Stimulated activated naive CD4-positive, alpha-beta T cell (primary cell): Measurements from ENCODE around the gene FGD4.
"Not testable (repeated sequence)": the region's sequence is repeated elsewhere in the genome, so short reads cannot be mapped to it uniquely, and the experiment has no call there.

ENCODE experiments used
- DNase-seq, 6 experiments: peaks; one replicate each; lab custom pipeline; 2025; lab: John Stamatoyannopoulos, UW

Gene FGD4

DNA sequence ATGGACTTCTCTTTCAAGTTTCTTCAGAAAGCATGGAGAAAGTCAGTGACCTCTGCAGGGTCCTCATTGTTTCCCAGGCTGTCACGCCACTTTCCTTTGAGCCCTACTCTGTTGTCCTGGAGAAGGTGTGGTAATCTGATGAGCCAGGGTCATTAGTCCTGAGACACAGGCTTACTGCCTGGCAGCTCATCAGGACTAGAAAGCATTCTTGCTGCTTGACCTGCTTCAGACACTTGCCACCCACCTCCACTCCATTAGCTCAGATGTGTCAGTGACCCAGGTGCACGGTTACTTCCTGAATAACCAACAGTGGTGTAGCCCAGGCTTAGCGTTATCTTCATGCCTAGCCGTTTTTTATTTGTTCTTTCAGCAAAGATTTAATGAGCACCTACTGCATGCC, 93.9 kb downstream of the FGD4 start:
- DNase-seq, result no peak

DNA sequence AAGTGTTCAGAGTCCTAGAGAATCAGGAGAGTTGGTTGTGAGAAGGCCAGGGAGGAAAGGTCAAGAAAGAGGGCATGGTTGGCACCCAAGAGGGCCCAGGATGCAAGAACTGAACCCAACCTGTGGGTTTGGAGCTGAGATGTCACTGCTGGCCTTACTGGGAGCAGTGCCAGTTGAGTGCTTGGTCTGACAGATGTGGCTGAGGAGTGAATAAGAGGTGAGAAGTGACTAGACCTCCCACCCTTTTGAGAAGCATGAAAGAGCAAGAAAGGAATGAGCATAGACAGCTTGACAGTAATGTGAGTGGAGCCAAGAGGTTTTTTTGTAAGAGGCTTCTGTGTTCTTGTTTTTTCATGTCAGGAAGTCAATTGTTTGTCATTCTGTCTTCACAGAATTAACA, 95.3 kb downstream of the FGD4 start:
- no peak for DNase-seq

DNA sequence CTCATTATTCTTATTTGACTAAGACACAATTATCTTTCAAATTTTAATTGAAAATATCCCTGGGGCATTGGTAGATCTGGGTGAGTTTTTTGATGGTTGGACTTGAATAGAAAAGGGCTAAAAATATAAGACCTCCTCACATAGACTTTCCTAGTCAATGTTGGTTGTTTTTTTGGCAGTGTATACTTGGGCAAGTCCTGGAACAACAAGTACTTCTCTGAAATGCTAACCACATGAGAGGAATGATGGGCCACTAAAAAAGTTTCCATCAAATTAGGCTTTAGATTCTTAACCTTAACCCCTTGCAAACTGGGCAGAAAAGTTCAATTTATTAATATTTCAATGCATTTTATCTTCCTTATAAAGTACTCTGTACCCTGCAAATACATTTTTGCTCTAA, 97.6 kb downstream of the FGD4 start:
- no peak for DNase-seq

DNA sequence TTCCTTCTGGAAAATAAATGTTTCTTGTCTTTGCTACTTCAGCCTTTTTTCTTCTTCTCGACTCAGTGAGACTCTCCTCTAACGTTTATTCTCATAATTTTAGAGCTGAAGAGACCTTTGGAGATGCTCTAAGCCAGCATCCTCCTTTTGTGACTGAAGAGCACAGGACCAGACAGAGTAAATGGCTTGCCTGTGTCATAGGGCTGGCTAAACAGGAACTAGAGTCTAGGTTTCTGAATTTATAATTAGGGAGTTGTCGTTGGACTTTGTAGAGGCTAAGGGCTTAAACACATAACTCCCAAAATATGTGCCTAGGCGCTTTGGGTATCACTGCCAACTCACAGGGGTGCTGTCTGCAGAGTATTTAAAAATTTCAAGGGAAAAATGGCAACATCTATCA, 98.5 kb downstream of the FGD4 start:
- DNase-seq, result no peak

DNA sequence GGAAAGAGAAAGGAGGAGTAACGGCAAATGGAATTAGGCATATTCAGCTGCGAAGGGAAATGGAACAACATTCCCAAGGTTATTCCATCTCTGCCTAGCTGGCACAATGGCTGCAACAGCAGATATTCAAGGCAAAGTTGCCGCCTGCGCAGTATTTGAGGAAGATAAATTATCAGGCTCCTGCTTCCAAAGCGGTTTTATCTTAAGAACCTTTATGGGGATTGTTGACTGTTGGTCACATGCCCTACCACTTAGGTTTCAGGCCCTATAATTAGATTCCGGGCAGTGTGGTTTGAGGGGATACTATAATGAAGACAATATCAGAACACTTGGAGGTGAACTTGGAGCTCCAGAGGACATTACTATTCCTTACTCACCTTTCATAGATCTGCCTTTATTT, 99.7 kb downstream of the FGD4 start:
- no peak for DNase-seq

DNA sequence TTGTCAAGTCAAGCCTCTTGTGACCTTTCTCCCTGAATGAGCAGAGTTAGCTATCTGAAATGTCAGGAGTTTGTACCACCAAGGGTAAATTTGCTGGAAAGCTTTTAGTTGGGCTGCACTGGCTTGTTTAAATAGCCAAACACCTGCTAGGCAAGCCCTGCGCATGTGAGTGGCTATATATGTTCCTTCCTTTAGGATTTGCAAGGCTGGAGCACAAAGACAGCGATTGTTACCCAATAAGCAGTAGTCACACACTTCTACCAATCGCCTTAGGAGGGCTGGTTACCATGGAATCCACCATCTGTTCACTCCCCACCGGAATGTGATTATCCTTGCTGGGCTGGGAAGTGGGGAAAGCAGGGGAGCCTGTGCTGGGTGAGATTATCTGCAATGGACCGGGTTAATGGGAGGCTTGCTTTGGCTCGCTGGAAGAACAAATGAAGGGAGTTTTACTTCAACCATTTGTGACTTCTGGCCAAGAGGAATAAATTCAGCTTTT, 102.5 kb downstream of the FGD4 start:
- DNase-seq, result no peak

DNA sequence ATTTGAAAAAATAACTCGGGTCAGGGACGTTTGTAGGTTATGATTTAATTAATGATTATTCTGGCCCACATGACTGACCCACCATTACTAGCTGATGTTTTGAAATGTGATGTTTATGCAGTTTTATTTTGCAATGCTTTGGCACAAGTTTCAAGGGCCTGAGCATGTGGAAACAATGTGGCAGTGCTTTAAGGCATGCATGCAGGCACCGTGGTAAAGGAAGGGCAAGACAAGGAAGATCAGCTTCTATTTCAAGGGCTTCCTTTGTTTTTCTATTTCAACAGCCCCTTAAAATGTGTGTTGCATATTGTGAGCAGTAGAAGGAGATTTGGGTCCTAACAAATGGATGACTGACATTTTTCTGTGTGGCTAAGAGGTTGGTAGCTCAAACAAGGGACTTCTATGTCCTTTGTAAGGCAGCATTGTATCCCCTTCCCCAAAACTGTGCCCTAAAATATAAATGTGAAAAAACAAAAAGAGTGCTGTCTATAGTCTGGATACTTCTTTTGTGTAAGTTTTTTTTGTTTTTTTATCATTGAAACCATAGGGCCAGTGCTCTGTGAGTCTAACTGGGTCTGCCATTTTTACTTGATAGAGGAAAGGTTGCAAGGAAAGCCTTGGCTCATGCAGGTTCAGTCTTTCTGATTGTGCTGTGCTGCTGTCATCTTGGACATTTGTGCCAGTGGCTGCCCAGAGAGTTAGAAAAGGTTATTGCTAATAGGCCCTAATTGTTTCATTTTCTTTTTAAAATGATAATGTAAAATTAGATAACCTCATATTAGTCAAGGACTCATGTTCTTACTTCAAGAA, 103.5 kb downstream of the FGD4 start:
- DNase-seq, result no peak

DNA sequence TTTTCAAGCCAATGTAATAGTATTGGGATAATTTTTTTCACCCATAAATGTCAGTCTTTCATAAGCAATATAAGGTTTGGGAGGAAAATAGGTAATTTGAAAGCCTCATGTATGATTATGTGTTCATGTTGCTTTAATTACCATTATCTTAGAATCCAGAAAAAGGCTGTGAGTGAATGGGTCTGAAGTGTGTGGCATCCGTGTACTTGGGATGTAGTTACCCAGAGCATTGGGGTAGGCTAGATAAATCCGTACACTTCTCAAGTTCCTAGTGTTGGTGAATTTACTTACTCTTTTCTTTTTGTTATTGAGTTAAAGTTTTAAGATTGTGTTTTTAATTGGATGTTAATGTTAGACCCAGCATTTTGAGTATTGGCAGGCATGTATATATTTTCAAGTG, 104.4 kb downstream of the FGD4 start:
- DNase-seq, result no peak

DNA sequence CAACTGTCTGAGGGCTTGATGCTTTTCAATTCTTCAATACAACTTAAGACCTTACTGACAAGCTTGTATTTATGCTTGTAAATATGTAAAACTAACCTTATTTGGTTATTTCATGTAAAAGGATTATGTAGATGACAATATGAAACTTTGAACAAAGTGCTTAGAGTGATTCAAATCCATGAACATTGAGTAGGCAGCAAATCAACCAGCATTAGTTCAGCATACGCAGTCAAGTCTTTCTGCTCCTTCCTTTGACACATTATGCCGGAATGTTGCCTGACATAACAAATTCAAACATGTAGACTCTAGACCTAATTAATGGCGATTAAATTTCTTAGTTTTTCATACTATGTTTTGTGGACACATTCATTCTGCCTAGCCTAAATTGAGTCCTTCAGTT, 105.2 kb downstream of the FGD4 start:
- no peak for DNase-seq

DNA sequence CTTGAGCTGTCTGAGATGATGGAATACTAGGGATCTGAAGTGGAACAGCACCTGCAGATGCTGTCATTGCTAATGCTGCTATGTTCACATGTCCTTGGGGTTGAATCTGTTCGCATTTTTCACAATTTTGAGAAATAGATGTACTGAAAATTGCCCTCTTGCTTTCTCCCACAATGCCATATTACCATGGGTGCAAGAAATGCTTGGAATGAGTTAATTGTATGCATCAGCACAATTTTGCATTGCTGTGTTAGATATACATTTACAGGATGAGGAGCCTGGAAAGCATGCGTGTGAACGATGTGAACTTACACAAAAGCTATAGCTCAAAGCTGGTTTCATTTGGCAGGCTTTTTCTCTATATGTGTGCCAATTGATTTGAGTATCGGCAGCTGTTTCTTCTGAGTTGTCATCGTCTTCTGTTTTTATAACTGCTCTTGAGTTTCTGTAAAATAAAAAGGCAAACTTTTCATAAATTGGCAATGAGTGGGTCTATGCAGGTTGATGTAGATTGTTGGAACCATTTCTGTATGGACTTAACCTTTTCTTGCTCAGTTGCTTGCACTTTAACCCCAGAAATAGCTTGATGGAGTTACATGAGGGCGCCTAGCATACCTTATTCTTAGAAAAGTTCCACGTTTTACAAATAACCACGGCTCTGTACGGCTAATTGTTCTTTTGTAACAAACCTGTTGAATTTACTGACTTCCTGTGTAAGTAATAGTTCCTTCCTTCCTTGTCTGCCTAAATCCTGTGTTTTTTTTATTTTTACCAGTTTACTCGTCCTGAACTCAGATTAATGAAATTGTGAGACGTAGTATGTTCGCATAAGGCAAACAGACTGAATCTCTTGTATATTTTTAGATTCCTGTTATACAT, 105.9 kb downstream of the FGD4 start:
- DNase-seq, result no peak

DNA sequence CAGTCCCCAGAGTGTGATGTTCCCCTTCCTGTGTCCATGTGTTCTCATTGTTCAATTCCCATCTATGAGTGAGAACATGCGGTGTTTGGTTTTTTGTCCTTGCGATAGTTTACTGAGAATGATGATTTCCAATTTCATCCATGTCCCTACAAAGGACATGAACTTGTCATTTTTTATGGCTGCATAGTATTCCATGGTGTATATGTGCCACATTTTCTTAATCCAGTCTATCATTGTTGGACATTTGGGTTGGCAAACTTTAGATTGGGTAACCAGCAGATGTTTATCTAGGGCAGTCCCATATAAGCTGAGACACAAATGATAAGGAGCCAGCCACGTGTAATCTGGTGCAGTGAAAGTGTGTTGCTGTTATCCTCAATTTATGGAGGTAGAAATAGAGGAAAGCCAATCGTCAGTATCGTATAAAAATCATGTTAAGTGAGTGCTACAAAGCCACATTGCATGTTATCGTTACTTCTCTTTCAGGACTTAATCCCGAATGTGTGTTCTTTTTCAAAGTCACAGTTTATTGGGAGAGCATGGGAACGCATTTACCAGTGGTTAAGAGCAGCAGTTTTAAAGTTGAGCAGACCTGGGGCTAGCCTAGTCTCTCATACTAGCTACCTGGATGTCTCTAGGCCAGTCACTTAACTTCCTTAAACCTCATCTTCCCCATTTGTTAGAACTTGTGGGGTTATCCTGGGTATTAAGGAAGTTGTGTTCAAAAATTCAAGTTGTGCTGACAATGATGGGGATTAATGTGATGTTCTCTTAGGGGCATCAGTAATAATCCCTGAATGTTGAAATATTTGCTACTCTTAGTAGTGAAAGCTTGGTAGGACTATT, 108.0 kb downstream of the FGD4 start:
- DNase-seq, result not testable (repeated sequence)

DNA sequence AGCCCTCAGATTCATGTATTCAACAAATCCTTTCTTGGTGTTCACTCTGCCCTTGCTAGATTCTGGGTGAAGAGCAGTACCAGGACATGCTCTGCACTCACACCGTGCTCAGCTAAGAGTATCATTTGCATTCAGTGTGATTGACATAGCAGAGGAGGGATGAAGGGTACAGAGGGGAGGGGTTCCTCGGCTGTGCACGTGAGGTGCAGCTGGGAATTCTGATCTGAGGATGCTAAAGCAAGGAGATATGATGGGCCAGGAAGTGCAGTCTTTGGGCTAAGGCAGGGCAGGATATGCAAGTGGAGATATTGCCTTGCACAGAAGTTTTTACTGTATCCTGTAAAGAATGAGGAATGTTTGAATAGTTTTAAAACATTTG, 108.6 kb downstream of the FGD4 start:
- DNase-seq, result no peak

DNA sequence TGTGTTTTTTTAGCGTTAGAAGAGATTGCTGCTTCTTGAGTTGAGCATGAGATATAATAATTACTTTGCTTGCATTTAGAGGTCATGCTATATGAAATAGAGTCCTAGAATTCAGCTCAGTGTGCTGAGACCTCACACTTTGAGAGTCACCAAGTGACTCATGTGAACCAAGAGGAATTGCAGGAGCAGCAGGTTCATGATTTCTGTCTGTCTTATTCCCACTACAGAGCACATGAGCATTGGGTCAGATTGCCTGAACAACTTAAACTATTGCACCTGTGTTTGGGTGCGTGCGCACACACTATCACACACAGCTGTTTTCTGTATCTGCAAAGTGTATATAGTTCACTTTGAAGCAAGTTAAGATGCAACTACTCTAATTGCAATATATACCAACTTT, 109.3 kb downstream of the FGD4 start:
- no peak for DNase-seq

DNA sequence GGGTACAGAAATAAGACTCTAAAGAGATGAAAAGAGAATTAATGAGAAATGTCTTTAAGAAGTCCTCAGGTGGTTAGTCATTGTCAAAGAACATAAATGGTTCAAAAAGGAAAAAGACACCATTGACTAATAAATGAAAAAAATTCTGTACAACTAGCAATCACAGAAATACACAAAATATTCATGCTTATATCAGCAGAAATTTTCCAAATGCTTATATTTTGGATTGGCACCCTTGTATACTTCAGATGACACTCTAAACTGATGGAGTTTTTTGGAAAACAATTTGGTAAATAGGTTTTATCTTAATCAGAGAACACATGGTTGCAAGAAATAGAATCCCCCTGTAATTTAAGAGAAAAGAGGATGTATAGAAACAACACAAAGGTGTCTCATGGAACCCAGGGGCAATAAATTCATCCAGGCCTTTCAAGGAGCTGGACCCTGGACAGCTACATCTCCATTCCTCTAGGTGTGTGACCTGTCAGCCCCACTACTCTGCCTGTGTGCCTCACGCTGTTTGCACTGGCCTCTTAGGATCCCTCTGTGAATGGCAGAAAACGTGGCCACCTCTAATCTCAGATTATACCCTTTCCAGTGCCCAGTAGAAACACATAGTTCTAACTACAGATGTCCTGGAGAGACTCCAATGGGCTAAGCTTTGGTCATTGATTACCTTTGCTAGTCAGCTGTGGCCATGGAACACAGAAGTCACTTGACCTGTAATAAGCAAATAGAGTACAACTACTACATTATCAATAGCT, 110.2 kb downstream of the FGD4 start:
- DNase-seq, result no peak

DNA sequence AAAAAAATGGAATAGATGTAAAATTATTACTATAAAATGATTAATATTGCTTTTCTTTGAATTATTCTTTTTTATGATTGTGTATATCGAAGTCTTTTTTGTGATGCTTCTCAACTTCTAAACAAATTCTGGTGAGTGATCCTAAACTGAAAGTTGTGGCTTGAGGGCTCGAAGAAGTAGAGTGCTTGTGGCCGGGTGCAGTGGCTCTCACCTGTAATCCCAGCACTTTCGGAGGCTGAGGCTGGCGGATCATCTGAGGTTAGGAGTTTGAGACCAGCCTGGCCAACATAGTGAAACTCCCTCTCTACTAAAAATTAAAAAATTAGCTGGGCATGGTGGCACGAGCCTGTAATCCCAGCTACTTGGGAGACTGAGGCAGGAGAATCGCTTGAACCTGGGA, 112.6 kb downstream of the FGD4 start:
- DNase-seq, result not testable (repeated sequence)

DNA sequence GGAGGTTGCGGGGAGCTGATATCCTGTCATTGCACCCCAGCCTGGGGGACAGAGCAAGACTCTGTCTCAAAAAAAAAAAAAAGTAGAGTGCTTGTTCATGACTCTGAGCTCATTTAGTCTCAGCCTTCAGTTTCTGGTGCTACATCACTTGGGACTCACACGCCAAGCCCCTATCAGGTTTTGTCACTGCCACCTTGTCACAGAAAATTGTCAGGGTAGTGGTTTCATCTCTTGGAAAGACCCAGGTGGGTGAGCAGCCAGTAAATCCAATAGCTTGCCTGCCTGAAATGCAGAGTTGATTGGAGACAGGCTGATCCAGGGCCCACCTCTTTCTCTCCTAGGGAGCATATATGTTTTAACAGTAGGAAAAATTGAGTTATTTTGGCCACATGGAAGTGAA, 113.0 kb downstream of the FGD4 start:
- DNase-seq, result no peak

DNA sequence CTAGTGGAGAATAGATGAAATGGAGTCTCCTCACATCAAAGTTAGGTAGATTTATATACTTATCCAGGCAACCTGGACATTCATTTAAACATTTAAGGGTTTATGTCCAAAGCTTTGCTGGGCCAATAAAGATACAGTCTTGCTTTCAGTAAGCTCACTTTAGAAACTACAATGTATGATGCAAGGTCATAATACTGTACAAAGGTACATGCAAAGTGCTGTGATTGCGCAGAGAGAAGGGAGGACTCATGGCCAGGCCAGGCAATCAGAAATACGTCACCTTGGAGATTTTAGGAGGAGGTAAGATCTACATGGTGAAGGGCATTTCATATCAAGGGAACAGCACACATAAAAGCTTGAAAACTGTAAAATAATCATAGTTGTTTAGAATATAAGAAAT, 113.6 kb downstream of the FGD4 start:
- DNase-seq, result no peak

DNA sequence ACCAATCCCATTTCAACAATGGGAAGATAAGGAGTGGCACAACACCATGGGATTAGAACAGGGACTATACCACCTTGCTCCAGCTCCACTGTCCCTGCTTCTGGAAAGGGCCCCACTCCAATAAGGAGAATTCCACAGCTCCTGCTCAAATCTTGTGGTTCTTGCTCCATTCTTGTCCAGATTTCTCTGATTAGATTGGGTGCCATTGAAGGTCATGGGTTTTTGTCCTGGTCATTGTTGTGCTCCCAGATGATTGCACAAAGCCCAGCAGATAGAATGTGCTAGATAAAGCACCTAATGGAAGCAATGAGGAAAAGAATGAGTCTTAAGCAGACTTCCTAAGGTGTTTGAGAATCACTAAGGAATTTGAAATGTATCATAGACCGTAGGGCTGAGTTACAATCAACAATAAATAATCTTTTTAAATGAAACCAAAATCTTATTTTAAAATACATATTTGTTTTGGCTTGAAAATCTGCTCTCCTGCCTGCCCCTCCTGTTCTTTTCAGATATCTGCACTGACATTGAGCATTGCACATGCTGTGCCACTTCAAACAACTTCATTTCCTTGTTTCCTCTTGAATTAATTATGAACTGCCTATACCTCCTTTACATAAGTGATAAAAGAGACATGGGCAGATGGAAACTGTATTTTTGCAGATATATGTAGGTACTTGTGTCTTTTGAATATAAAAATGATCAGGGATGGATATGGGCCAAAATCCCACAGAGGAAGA, 115.9 kb downstream of the FGD4 start:
- no peak for DNase-seq

DNA sequence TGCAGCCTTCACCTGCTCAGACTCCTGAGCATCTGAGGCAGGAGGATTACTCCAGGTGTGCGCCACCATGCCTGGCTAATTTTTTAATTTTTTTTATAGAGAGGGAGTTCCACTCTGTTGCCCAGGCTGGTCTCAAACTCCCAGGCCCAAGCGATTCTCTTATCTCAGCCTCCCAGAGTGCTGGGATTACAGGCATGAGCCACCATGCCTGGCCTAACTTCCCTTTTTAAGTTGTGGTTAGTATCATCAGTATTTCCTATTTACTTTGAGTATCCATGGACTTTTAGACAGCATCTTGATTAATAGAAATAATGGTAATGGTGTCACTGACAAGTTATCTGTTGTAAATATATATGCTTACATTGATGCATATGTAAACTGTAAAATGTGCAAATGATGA, 116.9 kb downstream of the FGD4 start:
- DNase-seq, result no peak

DNA sequence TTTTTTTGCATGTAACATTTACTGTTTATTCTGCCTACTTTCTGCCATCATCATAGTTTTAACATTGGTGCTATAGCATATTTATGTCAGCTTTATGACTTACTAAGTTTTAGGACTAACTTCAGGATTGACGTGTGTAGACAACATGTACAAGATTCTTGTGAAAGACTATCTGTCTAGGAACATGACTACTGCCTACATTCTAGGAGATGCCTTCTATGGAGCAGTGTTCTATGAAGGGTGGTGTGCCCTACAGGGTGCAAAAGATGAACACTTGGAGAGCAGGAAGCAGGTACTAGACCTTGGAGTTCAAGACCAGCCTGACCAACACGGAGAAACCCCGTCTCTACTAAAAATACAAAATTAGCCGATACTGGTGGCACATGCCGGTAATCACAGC, 118.6 kb downstream of the FGD4 start:
- DNase-seq, result no peak

DNA sequence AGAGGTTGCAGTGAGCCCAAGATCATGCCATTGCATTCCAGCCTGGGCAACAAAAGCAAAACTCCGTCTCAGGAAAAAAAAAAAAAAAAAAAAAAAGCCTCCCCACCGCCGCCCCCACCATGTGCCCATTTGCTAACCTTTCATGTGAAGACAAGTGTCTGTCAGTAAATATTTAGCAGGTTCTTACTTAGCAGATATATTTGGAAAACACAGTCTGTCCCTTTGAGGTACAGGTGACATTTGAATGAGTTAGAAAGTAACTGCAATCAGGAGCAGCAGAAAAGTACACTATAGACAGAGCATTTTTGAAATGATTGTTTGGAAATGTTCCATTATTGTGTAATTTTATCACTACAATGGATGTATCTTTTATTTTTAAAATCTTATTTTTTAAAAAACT, 119.7 kb downstream of the FGD4 start:
- no peak for DNase-seq
